ENCODE data around the gene FAM53B.

DNA sequence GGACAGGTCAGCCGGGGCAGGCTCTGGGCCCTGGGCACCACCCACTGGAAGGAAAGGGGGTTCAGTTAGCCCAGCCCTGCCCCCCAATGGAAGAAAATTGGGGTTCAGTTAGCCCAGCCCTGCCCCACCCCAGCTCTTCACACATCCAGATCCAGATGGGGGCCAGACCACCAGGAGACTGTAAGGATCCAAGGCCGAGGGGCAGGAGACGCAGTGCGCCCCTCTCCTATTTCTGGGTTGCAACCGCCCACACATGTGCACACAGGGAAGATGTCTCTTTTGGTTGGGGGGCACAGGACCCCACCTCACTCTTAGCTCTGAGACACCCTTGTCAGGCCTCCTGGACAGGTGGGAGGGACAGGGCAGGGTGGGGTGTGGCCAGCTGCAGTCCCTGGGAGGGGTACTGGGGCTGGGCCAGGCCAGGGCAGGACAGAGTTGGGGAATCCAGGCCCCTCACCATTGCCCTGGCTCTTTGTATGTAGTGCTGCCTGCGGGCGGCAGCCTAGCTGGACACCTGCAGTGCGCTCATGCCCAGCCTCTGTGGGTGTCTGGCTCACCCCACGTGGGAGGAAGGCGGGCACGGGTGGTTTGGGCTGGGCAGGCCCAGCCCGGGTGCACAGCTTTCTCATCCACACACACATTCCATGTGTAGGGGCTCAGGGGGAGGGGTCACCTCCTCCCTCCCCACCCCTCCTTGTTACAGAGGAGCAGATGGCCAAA, 141.4 kb downstream of the FAM53B start:
- TF ChIP-seq, protein P1, sequence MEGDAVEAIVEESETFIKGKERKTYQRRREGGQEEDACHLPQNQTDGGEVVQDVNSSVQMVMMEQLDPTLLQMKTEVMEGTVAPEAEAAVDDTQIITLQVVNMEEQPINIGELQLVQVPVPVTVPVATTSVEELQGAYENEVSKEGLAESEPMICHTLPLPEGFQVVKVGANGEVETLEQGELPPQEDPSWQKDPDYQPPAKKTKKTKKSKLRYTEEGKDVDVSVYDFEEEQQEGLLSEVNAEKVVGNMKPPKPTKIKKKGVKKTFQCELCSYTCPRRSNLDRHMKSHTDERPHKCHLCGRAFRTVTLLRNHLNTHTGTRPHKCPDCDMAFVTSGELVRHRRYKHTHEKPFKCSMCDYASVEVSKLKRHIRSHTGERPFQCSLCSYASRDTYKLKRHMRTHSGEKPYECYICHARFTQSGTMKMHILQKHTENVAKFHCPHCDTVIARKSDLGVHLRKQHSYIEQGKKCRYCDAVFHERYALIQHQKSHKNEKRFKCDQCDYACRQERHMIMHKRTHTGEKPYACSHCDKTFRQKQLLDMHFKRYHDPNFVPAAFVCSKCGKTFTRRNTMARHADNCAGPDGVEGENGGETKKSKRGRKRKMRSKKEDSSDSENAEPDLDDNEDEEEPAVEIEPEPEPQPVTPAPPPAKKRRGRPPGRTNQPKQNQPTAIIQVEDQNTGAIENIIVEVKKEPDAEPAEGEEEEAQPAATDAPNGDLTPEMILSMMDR (IDR thresholded peaks at IDR 0.05) = no peak
- no peak for TF ChIP-seq ZFX (IDR thresholded peaks at IDR 0.05; ENCODE audit: borderline replicate concordance)

All from 22Rv1 (cell line).